CD14-positive monocyte (primary cell): ENCODE data around the gene PRCP. TPM values are rescaled to one million over a fixed set of nuclear protein-coding genes. Genes with fewer than 3 reads are reported as not detected.

Experiments
- DNase-seq, 3 donors: peaks; one replicate each; pipeline ENCODE4 v3.0.0-alpha.2; 2011 to 2022
- H2AFZ ChIP-seq: 2 replicates; pipeline ENCODE4 v1.6.0; 2012; ENCODE audit warnings: mild to moderate bottlenecking, low read depth, low read length, inconsistent platforms; ENCODE audit not compliant: insufficient read depth, poor library complexity, severe bottlenecking
- H3K27ac ChIP-seq, 2 donors: 1 replicate in 1 of 2; 2 replicates in 1 of 2; pipeline ENCODE4 v1.5.1; 2012 to 2013; ENCODE audit warnings: low read length in 2 of 2, control low read depth in 1 of 2, inconsistent platforms in 1 of 2, low read depth in 1 of 2, mild to moderate bottlenecking in 1 of 2
- H3K27me3 ChIP-seq, 2 donors: one replicate each; pipeline versions ENCODE4 v1.6.0 to v1.6.1; 2011 to 2013; ENCODE audit warnings: low read length in 2 of 2; ENCODE audit not compliant: control insufficient read depth in 2 of 2, insufficient read depth in 2 of 2
- H3K36me3 ChIP-seq, 2 donors: replicated peaks in 1 of 2; 1 replicate in 1 of 2; 2 replicates in 1 of 2; pipeline versions ENCODE4 v1.5.1 to v1.6.1; 2012 to 2013; ENCODE audit warnings: low read length in 2 of 2, control low read depth in 1 of 2, inconsistent platforms in 1 of 2, mild to moderate bottlenecking in 1 of 2; ENCODE audit not compliant: insufficient read depth in 2 of 2, control insufficient read depth in 1 of 2
- H3K4me1 ChIP-seq, 2 donors: 1 replicate in 1 of 2; 2 replicates in 1 of 2; pipeline versions ENCODE4 v1.5.1 to v1.6.1; 2012 to 2013; ENCODE audit warnings: low read length in 2 of 2, control low read depth in 1 of 2, inconsistent platforms in 1 of 2, mild to moderate bottlenecking in 1 of 2, moderate library complexity in 1 of 2; ENCODE audit not compliant: insufficient read depth in 2 of 2, control insufficient read depth in 1 of 2
- H3K4me2 ChIP-seq: replicated peaks from 2 replicates; pipeline ENCODE3; 2012; ENCODE audit warnings: low read length, moderate library complexity, mild to moderate bottlenecking; ENCODE audit not compliant: poor library complexity, severe bottlenecking; ENCODE audit errors: extremely low read depth
- H3K4me3 ChIP-seq, 3 experiments: fragments of 200-600 bp in 1 of 3; sonication (generic) in 1 of 3; replicated peaks in 1 of 3; 1 replicate in 2 of 3; 2 replicates in 1 of 3; pipeline ENCODE4 v1.5.1; 2011 to 2013; ENCODE audit warnings: low read length in 3 of 3, mild to moderate bottlenecking in 3 of 3, control low read depth in 2 of 3, low read depth in 2 of 3, inconsistent platforms in 1 of 3, moderate library complexity in 1 of 3
- H3K79me2 ChIP-seq: 2 replicates; pipeline ENCODE4 v1.6.0; 2012; ENCODE audit warnings: mild to moderate bottlenecking, control low read depth, inconsistent platforms, low read length, moderate library complexity; ENCODE audit not compliant: insufficient read depth
- H3K9ac ChIP-seq: 2 replicates; pipeline ENCODE4 v1.6.0; 2017; ENCODE audit warnings: low read length, mild to moderate bottlenecking; ENCODE audit not compliant: insufficient read depth, poor library complexity, severe bottlenecking
- H3K9me3 ChIP-seq, 2 donors: replicated peaks in 1 of 2; 1 replicate in 1 of 2; 2 replicates in 1 of 2; pipeline versions ENCODE4 v1.5.1 to v1.6.1; 2012 to 2013; ENCODE audit warnings: low read length in 2 of 2, control low read depth in 1 of 2; ENCODE audit not compliant: control insufficient read depth in 1 of 2, insufficient read depth in 1 of 2
- H4K20me1 ChIP-seq: 2 replicates; pipeline ENCODE4 v1.6.0; 2012; ENCODE audit warnings: mild to moderate bottlenecking, low read length, control low read depth, moderate library complexity; ENCODE audit not compliant: insufficient read depth
- H3K27ac Mint-ChIP-seq, 7 donors: one replicate each; pipeline ENCODE4 v1.8.0; 2020; ENCODE audit warnings: mild to moderate bottlenecking in 7 of 7, mixed read lengths in 7 of 7, moderate library complexity in 6 of 7, inconsistent platforms in 2 of 7
- H3K27me3 Mint-ChIP-seq, 3 donors: one replicate each; pipeline ENCODE4 v1.8.0; 2021 to 2022; ENCODE audit warnings: low read depth in 3 of 3, mild to moderate bottlenecking in 3 of 3, mixed read lengths in 3 of 3, moderate library complexity in 3 of 3, inconsistent platforms in 1 of 3
- H3K36me3 Mint-ChIP-seq, 2 donors: one replicate each; pipeline ENCODE4 v1.8.0; 2020; ENCODE audit warnings: mixed read lengths in 2 of 2, inconsistent platforms in 1 of 2, mild to moderate bottlenecking in 1 of 2
- H3K4me1 Mint-ChIP-seq: one replicate; pipeline ENCODE4 v1.8.0; 2020; ENCODE audit warnings: mild to moderate bottlenecking, mixed read lengths
- H3K4me3 Mint-ChIP-seq, 2 donors: one replicate each; pipeline ENCODE4 v1.8.0; 2020; ENCODE audit warnings: mild to moderate bottlenecking in 2 of 2, mixed read lengths in 2 of 2, moderate library complexity in 1 of 2
- H3K9me3 Mint-ChIP-seq, 7 donors: one replicate each; pipeline ENCODE4 v1.8.0; 2020 to 2022; ENCODE audit warnings: mixed read lengths in 7 of 7, mild to moderate bottlenecking in 6 of 7, moderate library complexity in 6 of 7, inconsistent platforms in 2 of 7
- CTCF ChIP-seq: fragments of 200-600 bp; IDR thresholded peaks from one replicate; pipeline ENCODE4 v1.8.0; 2022; ENCODE audit warnings: antibody characterized with exemption, mild to moderate bottlenecking
- intact Hi-C, 2 donors: fragments of 100-400 bp; cut with micrococcal nuclease; formaldehyde crosslinking; loops; one replicate each; pipeline versions ENCODE4 v1.15.0 to v1.15.1; 2023
- polyA plus RNA-seq, 3 donors: library from polyadenylated mRNA; depleted of rRNA in 1 of 3; unstranded in 2 of 3; stranded (reverse) in 1 of 3; fragments of 300-500 nt in 2 of 3; fragments of >200 nt in 1 of 3; fragmentation: Illumina TruSeq in 2 of 3; gene quantifications; 1 replicate in 2 of 3; 2 replicates in 1 of 3; pipeline ENCODE4 v1.2.3, GENCODE V29; 2012 to 2021

The PRCP gene
- polyA plus RNA-seq, 3 donors = 68.0 to 228 (median 186) TPM

- Histone ChIP-seq H3K4me1 (no peaks in the 10 kb centered on the region), H3K9me3 (no peaks in the 10 kb centered on the region), H3K9ac (no peak overlapping the region), H3K79me2 (no peaks in the 10 kb centered on the region), H3K27me3 (no peaks in the 10 kb centered on the region), H4K20me1 (peaks cover 45% of the 10 kb centered on the region), H3K4me3 (no peak overlapping the region), H3K4me2 (no peak overlapping the region), H3K27ac (no peak overlapping the region), H2AFZ (no peak overlapping the region), H3K36me3 (peaks cover 19 to 37% of the 10 kb centered on the region in 2 donors)
- intact Hi-C loops = no loop called here
- no peak overlapping the region for H3K27ac Mint-ChIP-seq
- no peaks in the 10 kb centered on the region for H3K4me1 Mint-ChIP-seq
- no peak for TF ChIP-seq CTCF
- H3K27me3 Mint-ChIP-seq = peaks cover 0 to 2% (median 0%) of the 10 kb centered on the region in 3 donors
- DNase-seq = no peak
- peaks cover 0 to 2% (median 2%) of the 10 kb centered on the region in 7 donors for H3K9me3 Mint-ChIP-seq
- peaks cover 25 to 31% of the 10 kb centered on the region in 2 donors for H3K36me3 Mint-ChIP-seq
- H3K4me3 Mint-ChIP-seq = no peak overlapping the region
Observed at GRCh38 chr11:82854242-82854641, 46.0 kb downstream of the PRCP start.

GRCh38 chr11:82848829-82849228 lies 51.4 kb downstream of the PRCP start:
- H4K20me1 ChIP-seq = peaks cover 10% of the 10 kb centered on the region
- H3K9me3 ChIP-seq = no peaks in the 10 kb centered on the region
- no peak for TF ChIP-seq CTCF
- no peak overlapping the region for H3K27ac ChIP-seq
- intact Hi-C loops = no loop called here
- H3K4me2 ChIP-seq = no peak overlapping the region
- H3K27ac Mint-ChIP-seq = no peak overlapping the region
- H3K4me1 Mint-ChIP-seq = peaks cover 3% of the 10 kb centered on the region
- H3K4me1 ChIP-seq = no peaks in the 10 kb centered on the region
- peaks cover 26 to 63% of the 10 kb centered on the region in 2 donors for H3K36me3 ChIP-seq
- no peak overlapping the region for H3K4me3 ChIP-seq
- DNase-seq = no peak
- no peak overlapping the region for H2AFZ ChIP-seq
- H3K4me3 Mint-ChIP-seq = no peak overlapping the region
- no peaks in the 10 kb centered on the region for H3K27me3 Mint-ChIP-seq
- no peaks in the 10 kb centered on the region for H3K79me2 ChIP-seq
- no peak overlapping the region for H3K9ac ChIP-seq
- H3K27me3 ChIP-seq = no peaks in the 10 kb centered on the region
- H3K9me3 Mint-ChIP-seq = peaks cover 0 to 2% (median 0%) of the 10 kb centered on the region in 7 donors
- peaks cover 39 to 44% of the 10 kb centered on the region in 2 donors for H3K36me3 Mint-ChIP-seq
